Colonic mucosa (tissue), 4 donors: ENCODE measurements around the gene PPP6R2. TPM values are rescaled to one million over a fixed set of nuclear protein-coding genes. Genes with fewer than 3 reads are reported as not detected.

ENCODE experiments used
- DNase-seq: peaks from one replicate; pipeline ENCODE4 v3.0.0-alpha.2; 2020
- H3K27ac ChIP-seq: fragments of 200-600 bp; one replicate; pipeline ENCODE4 v1.8.0; 2021
- H3K27me3 ChIP-seq: fragments of 200-600 bp; one replicate; pipeline ENCODE4 v1.8.0; 2021
- H3K36me3 ChIP-seq: fragments of 200-600 bp; one replicate; pipeline ENCODE4 v1.8.0; 2021
- H3K4me1 ChIP-seq: fragments of 200-600 bp; one replicate; pipeline ENCODE4 v1.8.0; 2021; ENCODE audit warnings: mild to moderate bottlenecking
- H3K4me3 ChIP-seq: fragments of 200-600 bp; one replicate; pipeline ENCODE4 v1.8.0; 2021
- H3K9ac ChIP-seq, 2 donors: one replicate each; pipeline ENCODE4 v1.7.0; 2013; ENCODE audit warnings: control low read depth in 2 of 2, low read depth in 2 of 2, low read length in 2 of 2
- H3K9me3 ChIP-seq: fragments of 200-600 bp; one replicate; pipeline ENCODE4 v1.8.0; 2021
- intact Hi-C: fragments of 100-400 bp; cut with DNase I; formaldehyde crosslinking; loops from one replicate; pipeline ENCODE4 v1.14.1; 2022
- total RNA-seq, 2 donors: library from RNA; stranded (reverse); fragmentation: NEBNext Ultra II Directional in 1 of 2; extraction: Animal tissue kit (Norgen Biotek cat#: 25700) in 1 of 2; gene quantifications; one replicate each; pipeline ENCODE4 v1.2.1, GENCODE V29; 2021
- TF ChIP-seq, protein P1 (sequence below): fragments of 200-600 bp; IDR thresholded peaks from one replicate; pipeline ENCODE4 v1.8.0; 2022; ENCODE audit warnings: antibody characterized with exemption, mild to moderate bottlenecking
- donor health status: healthy.
- donor health status: DM: no; HTN: no; CAD: no.
- donor health status: DM: no; HTN: no; CAD: no.

Gene PPP6R2
- total RNA-seq, 2 donors from 2014 or later, result 34.1 to 55.9 TPM

DNA sequence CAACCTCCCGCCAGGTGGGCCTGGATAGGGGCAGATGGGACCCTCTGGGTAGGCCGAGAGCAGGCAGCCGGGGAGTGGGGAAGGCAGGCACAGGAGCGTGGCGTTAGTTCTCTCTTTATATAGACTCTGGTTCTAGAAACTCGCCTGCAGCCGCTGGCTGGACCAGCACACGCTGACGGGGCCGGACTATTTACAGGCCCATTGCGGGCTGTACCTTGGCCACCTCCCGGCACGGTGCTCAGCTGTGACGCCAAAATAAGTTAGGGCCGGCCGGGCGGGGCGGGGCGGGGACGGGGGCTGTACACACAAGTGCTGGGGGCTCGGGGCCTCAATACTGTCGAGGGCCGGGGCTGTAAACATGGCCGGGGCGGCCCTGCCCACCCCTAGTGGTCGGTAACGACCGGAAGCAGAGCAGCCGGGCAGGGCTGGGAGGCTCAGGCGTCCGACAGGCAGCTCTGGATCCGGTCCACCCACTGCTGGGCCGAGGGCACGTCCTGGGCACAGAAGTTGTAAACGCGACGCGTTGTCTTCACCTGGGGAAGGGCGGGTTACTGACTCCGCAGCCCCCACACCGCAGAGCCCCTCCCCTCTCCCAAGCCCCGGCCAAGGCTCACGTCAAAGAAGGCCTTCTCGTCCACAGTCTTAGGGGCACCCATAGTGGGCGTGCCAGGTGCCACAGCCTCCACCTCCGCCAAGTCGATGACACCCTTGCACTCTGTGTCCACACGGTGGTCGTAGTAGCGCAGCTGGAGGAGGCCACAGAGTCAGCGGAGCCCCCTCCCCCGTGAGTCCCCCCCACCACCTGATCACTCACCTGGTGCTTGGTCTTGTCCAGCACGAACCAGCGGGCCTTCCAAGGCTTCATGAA, 103.8 kb downstream of the PPP6R2 start:
- no peaks in the 10 kb centered on the region for H3K9me3 ChIP-seq
- no peak overlapping the region for H3K27ac ChIP-seq
- no peak overlapping the region for H3K4me3 ChIP-seq
- peaks cover 8% of the 10 kb centered on the region for H3K36me3 ChIP-seq
- intact Hi-C loops, result no loop called here
- DNase-seq, result no peak
- H3K27me3 ChIP-seq, result no peaks in the 10 kb centered on the region
- TF ChIP-seq, protein P1, sequence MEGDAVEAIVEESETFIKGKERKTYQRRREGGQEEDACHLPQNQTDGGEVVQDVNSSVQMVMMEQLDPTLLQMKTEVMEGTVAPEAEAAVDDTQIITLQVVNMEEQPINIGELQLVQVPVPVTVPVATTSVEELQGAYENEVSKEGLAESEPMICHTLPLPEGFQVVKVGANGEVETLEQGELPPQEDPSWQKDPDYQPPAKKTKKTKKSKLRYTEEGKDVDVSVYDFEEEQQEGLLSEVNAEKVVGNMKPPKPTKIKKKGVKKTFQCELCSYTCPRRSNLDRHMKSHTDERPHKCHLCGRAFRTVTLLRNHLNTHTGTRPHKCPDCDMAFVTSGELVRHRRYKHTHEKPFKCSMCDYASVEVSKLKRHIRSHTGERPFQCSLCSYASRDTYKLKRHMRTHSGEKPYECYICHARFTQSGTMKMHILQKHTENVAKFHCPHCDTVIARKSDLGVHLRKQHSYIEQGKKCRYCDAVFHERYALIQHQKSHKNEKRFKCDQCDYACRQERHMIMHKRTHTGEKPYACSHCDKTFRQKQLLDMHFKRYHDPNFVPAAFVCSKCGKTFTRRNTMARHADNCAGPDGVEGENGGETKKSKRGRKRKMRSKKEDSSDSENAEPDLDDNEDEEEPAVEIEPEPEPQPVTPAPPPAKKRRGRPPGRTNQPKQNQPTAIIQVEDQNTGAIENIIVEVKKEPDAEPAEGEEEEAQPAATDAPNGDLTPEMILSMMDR, result no peak
- no peaks in the 10 kb centered on the region for H3K4me1 ChIP-seq
- no peak overlapping the region for H3K9ac ChIP-seq

GRCh38 chr22:50447576-50448551, 104.7 kb downstream of the PPP6R2 start:
- H3K27me3 ChIP-seq, result no peaks in the 10 kb centered on the region
- H3K27ac ChIP-seq, result no peak overlapping the region
- H3K4me3 ChIP-seq, result no peak overlapping the region
- no peaks in the 10 kb centered on the region for H3K9me3 ChIP-seq
- peaks cover 8% of the 10 kb centered on the region for H3K36me3 ChIP-seq
- no peak overlapping the region for H3K9ac ChIP-seq
- intact Hi-C loops, result no loop called here
- TF ChIP-seq, protein P1, result no peak
- no peak for DNase-seq
- H3K4me1 ChIP-seq, result no peaks in the 10 kb centered on the region

DNA sequence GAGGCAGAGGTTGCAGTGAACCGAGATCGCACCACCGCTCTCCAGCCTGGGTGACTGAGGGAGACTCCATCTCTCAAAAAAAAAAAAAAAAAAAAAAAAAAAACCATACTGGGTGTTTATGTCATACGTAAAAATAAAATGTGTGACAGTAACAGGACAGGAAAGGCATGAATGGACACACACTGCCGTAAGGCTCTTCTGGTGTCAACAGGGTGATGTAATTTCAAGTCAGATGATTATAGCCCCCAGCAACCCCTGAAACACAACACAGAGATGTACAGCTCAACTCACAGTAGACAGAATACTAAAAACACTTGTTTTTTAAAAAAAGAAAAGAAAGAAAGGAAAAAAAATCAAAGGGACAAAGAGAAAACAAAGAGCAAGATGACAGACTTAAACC, 109.5 kb downstream of the PPP6R2 start:
- intact Hi-C loops, result no loop called here
- TF ChIP-seq, protein P1, result no peak
- no peaks in the 10 kb centered on the region for H3K9me3 ChIP-seq
- peaks cover 15% of the 10 kb centered on the region for H3K36me3 ChIP-seq
- no peaks in the 10 kb centered on the region for H3K27me3 ChIP-seq
- H3K4me3 ChIP-seq, result no peak overlapping the region
- no peak overlapping the region for H3K9ac ChIP-seq
- H3K27ac ChIP-seq, result no peak overlapping the region
- DNase-seq, result no peak
- no peaks in the 10 kb centered on the region for H3K4me1 ChIP-seq

DNA sequence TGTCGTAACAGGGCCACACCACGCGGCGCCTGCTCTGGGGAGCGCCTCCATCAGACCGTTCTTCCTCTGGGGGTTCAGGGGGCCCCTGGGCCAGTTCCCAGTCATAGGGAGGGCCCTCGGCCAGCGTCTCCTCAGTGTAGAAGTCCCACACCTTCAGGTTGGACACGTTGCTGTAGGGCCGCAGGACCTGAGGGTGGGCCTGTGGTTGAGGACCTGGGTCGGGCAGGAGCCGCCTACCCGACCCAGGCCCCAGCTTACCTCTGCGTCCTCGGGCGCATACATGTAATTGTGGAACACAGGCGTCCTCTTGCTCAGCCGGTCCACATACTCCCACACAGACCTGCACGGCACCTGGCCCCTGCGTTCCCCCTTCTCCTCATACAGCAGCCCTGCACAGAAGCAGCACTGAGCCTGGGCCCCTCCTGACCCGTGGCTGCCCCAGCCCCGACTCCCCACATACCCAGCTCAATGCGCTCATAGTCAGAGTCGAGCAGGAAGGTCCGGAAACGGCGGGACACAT, 111.5 kb downstream of the PPP6R2 start:
- H3K27me3 ChIP-seq, result no peaks in the 10 kb centered on the region
- TF ChIP-seq, protein P1, result no peak
- H3K27ac ChIP-seq, result no peak overlapping the region
- no peak overlapping the region for H3K9ac ChIP-seq
- H3K9me3 ChIP-seq, result no peaks in the 10 kb centered on the region
- intact Hi-C loops, result no loop called here
- no peak overlapping the region for H3K4me3 ChIP-seq
- no peaks in the 10 kb centered on the region for H3K4me1 ChIP-seq
- DNase-seq, result no peak
- peaks cover 18% of the 10 kb centered on the region for H3K36me3 ChIP-seq

GRCh38 chr22:50455201-50455600, 112.1 kb downstream of the PPP6R2 start:
- Histone ChIP-seq H3K9ac (no peak overlapping the region), H3K4me1 (no peaks in the 10 kb centered on the region), H3K9me3 (no peaks in the 10 kb centered on the region), H3K27me3 (no peaks in the 10 kb centered on the region), H3K27ac (no peak overlapping the region), H3K4me3 (no peak overlapping the region), H3K36me3 (peaks cover 18% of the 10 kb centered on the region)
- DNase-seq, result no peak
- intact Hi-C loops, result no loop called here
- TF ChIP-seq, protein P1, result no peak
